NOMO-1 (cell line): ENCODE measurements around the gene CDH12.
"Not testable (repeated sequence)": the region's sequence is repeated elsewhere in the genome, so short reads cannot be mapped to it uniquely, and the experiment has no call there.

Experiments used
- DNase-seq, 2 experiments: peaks; one replicate each; lab custom pipeline; 2025; ENCODE audit not compliant: unreplicated experiment in 2 of 2; lab: John Stamatoyannopoulos, UW

The CDH12 gene

DNA sequence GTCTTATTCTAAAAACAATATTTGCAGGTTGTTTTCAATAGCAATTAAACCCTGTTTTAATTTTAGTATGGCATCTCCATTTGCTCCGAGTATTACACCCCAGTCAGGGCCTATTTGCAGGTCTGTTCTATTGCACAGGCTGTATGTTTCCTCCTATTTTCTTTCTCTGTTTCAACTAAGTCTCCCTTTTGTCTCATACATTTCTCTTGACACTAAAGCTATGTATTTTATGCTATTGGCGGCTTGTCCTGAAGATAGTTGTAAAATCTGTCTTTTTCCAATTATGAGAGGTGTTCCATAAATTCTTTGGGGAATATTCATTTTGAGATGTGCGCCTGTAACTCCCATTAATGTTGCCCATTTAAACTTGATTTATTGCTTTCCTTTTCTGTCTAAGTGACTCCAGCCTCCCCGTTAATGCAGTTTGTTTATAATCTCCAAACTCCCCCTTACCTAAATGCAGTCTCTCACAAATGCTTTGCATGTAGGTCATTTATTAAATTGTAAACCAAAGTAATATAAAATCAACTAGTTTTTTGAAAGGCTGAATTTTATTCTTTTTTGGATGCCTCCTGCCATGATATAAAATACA is 262.4 kb downstream of the CDH12 start:
- no peak for DNase-seq

DNA sequence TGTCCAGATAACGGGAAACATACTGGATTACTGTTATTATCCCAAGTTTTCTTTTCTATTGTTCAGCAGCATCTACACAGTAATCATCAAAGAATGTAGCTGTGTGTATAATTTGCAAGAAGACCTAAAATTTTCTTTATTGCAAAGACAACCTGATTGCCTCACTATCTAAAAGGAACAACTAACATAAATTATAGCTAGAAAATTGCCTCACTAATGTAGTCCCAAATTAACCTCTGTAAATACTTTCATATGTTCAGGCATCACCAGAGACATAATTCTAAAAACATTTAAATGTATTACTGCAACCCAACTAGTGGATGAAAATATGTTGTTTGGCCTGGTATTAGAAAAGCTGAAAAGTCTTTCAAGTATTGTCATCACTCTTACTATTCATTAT is 275.4 kb downstream of the CDH12 start:
- DNase-seq = no peak

DNA sequence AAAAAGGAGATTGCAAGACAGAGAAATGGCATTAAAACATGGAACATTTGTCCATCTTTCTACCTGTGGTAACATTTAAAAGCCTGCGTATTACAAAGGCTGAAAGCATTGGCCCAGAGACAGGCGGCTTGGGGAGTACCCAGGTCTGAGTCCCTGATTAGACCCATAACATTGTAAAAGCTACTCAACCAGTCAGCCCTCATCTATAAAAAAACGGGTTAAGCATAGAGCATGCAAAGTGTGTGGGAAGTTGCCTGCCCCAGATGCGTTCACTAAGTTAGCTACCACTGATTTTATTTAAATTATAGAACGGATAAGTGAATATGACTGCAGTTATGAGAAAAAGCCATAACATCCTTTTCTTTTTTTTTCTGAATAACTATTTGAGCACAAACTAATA is 276.1 kb downstream of the CDH12 start:
- DNase-seq = no peak

DNA sequence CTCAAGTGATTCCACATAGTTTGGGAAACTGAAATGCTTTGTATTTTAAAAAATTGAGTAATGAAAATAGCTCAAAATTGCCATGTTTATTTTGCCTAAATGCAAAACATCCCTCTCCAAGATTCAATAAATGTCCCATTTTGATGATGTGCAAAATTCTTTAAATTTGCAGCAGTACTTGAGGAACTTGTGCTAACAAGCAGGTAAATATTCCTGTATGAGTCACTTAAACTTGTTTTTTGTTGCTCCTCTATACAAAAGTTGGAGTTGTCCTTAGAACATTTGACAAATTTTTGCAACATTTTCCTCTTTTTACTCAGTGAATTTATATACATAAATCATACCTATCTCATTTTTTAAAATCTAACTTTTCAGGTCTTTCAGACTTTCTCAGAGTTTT is 280.2 kb downstream of the CDH12 start:
- DNase-seq = no peak

DNA sequence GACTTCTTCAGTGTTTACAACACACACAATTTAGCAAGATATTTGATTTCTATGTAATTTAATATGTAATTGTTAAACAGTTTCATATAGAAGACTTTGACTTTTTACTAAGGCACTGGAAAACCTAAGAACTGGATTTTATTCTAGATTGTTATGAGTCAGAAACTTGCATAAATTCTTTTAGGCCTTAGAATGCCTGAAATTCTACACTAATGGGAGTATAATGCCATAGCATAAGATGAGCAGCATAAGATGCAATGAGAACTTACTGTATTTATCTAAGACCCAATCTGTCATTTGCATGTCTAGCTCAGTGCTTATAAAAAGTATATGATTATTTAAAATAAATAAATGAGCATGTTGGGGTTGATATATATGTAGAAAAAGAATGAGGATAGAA is 285.2 kb downstream of the CDH12 start:
- no peak for DNase-seq

DNA sequence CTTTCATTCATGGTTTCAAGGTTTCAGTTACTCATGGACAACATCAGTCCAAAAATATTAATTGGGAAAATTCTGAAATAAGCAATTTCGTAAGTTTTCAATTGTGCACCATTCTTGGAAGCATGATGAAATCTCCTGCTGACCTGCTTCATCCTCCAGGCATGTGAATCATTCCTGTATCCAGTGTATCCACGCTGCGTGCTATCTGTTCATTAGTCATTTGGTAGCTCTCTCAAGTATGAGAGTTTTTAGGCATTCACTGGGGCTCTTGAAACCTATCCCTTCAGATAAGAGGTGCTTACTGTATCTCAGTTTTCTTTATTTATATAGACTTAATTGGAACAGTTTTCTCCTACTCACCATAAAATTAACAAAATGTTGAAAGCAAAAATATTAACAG is 293.0 kb downstream of the CDH12 start:
- no peak for DNase-seq

DNA sequence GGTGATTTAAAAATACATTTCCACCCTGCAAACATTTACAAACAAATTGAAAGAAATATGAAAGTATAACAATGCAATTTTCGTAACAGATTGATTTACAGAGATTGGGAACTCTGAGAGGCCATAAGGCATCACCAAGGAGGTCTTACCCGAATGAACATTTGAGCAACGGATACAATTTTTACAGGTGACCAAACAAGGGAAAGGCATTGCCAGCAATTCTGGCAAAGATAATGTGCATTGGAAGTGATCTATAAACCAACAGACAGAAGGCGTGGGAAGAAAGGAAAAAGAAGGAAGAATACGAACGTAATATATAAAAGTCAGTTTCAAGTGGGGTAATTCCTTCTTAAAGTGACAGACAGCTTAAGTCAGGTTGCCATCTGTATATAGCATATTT is 295.9 kb downstream of the CDH12 start:
- no peak for DNase-seq

DNA sequence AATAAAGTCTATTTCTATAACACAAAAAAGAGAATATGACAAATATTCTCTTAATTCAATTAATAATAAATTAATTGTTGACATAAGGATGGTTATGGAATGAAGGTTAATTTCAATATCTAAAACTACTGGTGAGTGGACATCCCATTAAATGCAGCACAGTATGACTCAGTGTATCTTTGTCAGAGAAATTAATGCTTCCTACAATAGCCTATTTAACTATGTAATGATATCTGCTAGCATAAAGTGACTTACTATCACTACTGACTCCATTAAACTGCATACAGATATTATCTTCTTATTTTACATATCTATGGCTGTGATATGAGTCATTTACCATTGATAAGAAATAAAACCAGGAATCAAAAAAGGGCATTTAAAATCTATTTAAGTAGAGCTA is 298.7 kb downstream of the CDH12 start:
- DNase-seq = no peak

DNA sequence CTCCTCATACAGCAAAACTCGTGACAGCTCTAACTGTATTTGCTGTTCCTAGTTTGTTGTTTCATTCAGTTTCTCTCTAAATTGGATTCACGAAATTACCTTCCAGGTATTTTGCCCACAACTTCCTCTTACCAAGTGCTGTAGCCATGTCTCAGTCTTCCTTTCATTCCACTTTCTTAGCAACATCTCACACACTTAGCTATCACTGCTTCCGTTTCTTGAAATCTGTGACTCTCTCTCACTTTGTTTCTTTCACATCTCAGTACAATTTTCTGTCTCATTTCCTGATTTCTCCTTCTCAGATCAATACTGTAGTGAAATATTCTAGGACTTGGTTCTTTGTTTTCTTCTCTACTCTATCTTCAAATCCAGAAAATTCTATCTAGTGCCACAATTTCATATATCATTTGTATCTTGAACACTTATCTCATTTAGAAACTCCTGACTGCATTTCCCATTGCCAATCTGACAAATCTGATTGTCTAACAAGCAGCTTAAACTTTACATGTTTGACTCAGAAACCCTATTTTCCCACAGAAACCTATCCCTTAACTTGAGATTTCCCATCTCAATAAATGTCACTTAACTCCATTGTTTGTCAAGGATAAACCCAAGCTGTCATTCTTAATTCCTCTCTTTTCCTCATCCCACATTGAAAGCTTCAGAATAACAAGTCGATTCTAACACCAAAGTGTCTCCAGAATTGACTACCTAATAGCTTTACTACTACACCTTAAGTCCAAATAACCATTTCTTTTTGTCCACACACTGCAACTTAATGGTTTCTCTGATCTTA is 303.1 kb downstream of the CDH12 start:
- no peak for DNase-seq

DNA sequence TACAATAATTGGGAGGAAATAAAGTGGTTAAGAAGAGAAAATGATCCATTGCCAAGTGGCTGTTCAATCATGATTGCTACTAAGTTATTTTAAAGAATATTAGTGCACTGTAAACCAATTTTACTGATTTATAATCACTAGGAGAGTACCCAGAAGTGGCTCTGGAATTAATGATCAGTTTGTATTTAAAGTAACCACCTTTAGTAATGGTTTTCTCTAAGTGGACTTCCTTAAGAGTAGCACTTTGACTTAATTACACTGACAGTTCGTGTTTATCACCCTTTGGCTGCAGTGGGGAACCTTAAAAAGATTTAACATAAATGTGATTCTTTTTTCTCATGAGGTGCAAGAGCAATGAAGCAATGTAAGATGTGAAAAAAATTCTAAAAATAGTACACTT is 310.8 kb downstream of the CDH12 start:
- DNase-seq = no peak

DNA sequence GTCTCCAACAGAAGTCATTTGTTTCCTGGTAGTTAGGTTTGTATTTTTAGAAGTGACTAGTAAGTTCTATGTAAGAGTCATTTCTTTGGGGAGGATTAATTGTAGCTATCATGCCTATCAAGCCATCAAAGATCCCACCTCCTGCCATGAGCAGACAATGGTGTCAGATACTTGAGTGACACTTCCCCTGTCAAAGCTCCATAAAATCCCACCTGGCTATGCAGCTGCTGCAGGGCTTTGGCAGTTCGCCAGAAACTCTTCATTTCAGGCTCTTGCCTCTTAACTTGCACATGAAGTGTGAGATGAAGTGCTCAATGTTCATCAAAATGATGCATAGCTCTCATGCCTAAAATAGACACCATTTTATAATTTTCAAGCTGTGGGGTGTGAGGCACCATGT is 312.1 kb downstream of the CDH12 start:
- DNase-seq = no peak

DNA sequence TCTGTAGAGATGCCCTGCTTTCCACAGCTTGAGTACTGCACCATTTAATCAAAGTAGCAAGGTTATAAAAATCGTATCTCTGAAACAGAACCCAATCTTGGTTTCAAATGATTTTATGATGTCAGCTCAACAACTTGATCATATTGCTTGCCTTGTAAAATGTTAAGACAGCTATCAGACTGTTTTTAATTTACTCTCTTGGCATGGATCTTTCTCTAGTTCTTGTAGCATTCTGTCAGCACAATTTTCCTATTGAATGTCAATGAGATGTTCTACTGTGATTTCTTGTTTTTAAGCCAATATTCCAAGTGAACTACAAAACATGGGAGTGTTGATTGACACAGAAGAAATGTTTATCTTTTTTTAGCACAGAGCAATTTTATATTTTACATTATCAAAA is 313.4 kb downstream of the CDH12 start:
- DNase-seq = no peak

DNA sequence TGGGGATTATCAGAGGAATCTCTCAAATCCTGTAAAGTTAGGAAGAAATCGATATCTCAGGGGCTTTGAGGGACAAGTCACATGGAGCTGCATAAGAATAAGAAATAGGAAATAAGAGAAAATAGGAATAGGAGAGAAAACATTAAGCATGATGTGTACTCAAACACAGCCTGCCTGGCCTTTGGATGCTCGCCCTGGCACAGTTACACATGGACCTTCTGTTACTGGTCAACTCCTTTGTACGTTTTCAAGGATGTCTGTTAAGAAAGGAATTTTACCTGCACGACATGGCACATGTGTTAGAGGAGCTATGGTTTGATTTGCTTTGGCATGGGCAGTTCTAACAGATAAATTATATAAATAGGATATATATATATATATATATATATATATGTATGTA is 321.2 kb downstream of the CDH12 start:
- DNase-seq = no peak

DNA sequence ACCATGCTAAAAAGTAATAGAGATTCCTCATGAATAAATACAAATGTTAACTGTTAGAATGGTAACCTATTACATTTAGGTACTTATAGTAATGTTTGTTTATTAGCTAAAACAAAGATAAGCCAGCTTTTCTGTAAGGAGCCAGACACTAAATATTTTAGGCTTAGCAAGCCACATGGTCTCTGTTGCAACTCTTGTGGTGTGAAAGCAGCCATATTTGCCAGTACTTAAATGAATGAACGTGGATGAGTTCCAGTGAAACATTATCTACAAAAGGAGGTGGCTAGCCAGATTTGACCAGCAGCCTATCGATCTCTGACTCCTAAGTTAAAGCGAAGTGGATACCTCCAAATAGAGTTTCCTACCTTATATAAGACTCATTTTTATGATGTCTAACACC is 331.6 kb downstream of the CDH12 start:
- no peak for DNase-seq

DNA sequence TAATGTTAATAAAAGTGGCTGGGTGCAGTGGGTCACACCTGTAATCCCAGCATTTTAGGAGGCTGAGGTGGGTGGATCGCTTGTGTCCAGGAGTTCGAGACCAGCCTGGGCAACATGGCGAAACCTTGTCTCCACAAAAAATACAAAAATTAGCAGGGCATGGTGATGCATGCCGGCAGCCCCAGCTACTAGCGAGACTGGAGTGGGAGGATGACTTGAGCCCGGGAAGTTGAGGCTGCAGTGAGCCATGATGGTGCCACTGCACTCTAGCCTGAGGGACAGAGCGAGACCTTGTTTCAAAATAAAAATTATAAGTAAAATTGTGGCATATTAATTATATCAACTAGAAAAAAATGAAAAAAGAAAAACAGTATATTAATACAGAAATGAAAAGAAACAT is 336.6 kb downstream of the CDH12 start:
- not testable (repeated sequence) for DNase-seq

DNA sequence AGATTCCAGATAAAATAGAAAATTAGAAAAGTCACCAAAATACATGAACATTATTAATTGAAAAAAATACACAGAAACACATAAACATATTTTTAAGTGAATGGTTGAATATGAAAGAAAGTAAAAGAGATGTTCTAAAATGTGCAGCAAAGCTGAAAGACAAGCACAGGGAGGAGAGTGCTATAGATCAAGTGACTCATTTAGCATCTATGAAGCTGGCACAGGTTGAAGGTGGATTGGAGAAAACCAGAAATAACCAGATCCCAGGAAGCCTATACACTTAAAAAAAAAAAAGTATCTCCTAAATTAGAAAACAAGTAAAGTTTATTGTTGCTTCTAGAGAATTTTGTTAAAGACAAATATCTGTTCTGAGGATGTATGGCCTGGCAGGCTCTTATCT is 338.9 kb downstream of the CDH12 start:
- DNase-seq = no peak

DNA sequence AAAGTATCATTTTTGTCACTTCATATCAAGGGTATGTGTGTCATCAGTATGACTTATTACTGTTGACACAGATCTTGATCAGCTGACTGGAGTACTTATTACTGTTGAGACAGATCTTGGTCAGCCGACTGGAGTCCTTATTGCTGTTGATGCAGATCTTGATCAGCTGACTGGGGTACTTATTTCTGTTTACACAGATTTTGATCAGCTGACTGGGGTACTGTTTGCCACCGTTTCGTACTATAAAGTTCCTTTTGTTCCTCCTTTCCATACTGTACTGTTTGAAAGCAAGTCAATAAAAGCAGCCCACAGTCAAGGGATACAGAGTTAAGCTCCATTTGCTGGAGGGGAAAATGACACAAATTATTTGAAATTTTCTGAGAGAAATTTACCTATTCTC is 347.3 kb downstream of the CDH12 start:
- DNase-seq = no peak

DNA sequence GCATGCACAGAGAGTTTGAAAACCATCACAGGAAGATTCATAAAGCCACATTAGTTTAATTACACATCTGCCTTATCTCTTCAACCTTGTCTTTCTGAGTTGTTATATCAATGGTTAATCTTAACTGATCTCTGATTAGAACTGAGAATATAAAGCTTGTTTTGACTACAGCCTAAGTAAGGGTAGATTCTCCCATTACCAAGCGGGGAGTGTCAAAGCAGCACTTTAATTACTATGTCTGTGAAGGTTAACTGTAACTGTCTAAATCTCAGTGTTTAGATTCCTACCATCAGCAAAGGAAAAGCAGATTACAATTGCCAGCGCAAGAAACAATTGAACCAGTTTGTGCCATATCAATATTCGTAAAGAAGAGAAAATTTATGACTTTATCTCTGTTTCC is 348.7 kb downstream of the CDH12 start:
- no peak for DNase-seq

DNA sequence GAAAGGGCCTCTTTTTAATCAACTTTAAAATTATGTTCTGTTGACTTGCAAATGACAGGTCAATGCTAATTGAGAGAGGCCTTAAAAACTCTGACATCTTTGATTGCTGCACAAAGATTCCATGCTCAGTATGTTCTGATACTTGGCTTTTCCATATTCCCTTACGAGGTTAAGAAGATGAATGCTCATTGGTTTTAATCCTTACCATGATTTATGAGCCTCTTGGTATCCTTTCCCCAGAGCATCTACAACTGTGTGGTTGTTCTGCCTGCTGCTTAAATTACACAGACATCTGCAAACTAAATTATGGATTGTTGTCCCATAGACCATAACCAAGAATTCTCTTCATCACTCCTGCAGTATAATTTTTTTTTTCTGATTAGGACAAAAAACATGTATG is 352.6 kb downstream of the CDH12 start:
- no peak for DNase-seq

DNA sequence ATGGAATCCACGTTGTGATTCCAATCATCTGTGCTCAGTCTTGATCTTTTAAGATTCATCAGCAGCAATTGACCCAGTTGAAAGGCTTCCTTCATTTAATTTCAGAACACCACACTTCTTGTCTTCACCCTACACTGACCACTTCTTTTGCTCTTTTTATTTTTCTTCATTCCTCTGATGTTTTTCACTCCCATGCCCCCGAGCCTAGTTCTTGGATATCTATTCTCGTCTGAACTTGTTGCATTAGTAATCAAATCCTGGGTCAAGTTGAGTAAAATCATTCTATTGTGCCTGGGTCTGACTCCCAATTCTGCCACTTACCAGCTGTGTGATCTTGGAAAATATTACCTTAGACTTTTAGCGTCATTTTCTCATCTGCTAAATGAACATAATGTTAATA is 356.5 kb downstream of the CDH12 start:
- no peak for DNase-seq

DNA sequence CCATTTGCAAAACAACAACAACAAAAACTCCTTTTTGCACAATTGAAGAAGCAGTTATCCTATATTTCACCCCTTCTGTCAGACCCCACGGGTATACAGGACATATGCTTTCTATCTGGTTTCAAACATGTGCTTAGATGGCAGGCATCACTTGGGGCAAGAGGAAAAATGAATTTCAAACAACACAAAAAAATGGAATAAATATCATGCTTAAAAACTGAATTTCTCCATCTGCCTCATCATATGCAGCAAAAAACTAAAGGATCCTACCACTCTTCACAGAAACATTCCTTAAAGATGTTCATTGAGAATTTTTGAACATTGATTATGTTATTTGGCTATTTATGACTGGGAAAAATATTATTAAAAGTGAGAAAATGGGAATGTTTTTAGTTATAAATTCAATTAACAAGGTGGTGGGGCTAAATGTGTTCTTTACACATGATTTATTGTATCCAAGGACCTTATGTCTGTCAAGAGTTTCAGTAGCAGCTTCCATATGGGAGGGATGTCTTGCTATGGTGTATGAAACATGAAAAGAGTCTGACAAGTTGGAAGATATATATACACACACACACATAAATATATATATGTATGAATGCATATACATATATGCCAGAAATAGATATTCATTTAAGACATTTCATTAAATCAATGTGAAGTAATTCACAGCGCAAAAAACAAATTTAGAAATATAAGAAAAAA is 358.0 kb downstream of the CDH12 start:
- no peak for DNase-seq

DNA sequence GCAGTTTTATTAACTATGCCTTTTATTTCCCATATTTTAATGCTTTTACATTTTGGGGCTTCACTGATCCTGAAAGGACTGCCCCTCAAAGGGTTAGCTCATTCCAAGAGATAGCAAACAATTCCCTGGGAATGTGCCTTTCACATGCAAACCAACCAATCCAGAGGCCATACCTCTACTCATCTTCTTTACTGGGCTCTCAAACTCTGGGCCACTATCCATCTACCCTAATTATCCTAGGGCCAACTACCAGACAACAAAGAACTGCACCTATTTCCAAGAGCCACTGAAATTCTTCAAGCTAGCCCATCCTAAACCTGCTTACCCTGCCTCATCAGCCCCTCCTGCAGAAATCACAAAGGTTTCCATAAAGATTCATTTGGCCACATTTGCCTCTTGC is 364.7 kb downstream of the CDH12 start:
- no peak for DNase-seq
